ENCODE measurements around the gene CD247.

The CD247 gene

DNA sequence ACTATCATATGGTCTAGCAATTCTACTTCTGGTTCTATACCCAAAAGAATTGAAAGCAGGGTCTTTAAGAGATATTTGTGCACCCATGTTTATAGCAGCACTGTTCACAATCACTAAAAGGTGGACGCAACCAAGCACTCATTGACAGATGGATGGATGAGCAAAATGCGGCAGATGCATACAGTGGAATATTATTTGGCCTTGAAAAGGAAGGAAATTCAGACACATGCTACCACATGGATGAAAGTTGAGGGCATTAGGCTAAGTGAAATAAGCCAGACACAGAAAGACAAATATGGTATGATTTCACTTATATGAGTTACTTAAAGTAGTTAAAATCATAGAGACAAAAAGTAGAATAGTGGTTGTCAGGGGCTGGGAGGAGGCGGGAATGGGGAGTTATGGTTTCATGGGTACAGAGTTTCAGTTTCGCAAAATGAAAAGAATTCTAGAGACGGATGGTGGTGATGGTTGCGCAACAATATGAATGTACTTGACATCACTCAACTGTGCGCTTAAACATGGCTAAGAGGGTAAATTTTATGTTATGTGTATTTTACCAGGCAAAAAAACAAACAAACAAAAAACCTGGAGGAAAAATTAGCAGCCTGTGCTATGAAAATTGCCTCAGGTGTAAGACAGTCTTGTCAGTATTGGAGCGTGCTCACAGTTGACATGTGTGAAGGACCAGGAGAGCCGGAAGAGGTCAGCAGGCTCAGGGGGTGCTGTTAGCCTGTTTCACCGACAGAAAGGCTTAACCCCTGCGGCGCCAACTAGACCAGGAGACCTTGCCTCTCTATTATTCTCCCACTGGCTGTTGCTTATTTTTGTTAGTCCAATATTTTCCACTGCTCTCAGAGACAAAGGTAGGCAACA, 26.5 kb downstream of the CD247 start:
- peak overlapping the region; percentile 97 for H3K27ac Mint-ChIP-seq
- H3K27me3 Mint-ChIP-seq: no peaks in the 10 kb centered on the region
- H3K9me3 Mint-ChIP-seq (ENCODE audit: low read depth): no peaks in the 10 kb centered on the region
- peaks cover 92% of the 10 kb centered on the region for H3K4me1 Mint-ChIP-seq (ENCODE audit: low read depth)
- peak overlapping the region; percentile 80 for H3K4me3 Mint-ChIP-seq
- H3K36me3 Mint-ChIP-seq: peaks cover 19% of the 10 kb centered on the region

DNA sequence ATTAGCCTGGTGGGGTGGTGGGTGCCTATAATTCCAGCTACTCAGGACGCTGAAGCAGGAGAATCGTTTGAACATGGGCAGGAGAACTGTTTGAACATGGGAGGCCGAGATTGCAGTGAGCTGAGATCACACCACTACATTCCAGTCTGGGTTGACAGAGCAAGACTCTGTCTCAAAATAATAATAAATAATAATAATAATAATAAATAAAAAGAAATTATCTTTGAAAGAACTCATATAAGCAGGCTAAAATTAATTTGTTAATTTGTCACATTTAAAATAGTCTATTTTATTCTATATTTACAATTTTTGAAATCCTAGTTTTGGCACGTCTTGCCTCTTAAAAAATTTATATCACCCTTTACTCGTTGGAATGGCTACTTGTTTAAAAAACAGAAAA, 27.6 kb downstream of the CD247 start:
- Mint-ChIP-seq H3K9me3 (ENCODE audit: low read depth) (no peaks in the 10 kb centered on the region), H3K27ac (peak overlapping the region; percentile 97), H3K4me3 (peak overlapping the region; percentile 79), H3K27me3 (no peaks in the 10 kb centered on the region), H3K4me1 (ENCODE audit: low read depth) (peaks cover 92% of the 10 kb centered on the region), H3K36me3 (peaks cover 17% of the 10 kb centered on the region)

DNA sequence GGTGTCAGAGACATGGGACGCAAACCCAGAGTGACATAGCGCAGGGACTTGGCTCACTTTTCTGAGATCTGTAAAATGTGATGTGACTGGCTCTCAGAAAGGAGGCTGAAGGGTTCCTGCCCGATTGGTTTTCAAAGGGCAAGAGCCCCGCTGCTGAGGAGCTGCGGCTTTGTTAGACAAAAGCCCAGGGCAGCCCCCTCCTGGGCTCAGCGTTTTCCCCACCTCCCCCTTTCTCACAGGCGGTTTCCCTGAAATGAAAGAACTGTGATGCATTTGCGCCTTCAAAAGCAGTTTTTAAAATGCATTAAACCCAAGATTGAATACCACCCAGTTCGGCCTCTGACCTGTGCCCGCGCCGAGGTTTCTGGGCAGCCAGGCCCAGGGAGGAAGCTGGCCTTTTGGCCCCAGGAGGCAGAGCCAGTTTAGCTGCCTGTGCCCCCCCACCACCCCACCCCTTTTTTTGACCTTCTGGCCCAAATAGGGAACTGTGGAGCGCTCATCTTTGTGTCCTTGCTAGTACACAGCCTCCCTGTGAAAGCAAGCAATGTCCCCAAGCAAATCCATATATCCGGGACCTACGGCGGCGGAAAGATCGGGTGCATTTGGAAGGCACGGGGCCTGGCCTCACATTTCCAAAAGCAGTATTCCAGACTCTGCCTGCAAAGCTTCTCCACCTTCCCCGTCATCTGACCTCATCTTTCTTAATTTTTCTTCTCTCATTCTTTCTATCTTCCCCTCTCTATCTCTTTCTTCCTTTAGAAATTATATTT, 28.6 kb downstream of the CD247 start:
- peaks cover 11% of the 10 kb centered on the region for H3K36me3 Mint-ChIP-seq
- H3K9me3 Mint-ChIP-seq (ENCODE audit: low read depth): no peaks in the 10 kb centered on the region
- H3K4me3 Mint-ChIP-seq: peak overlapping the region; percentile 79
- H3K27ac Mint-ChIP-seq: peak overlapping the region; percentile 95
- H3K27me3 Mint-ChIP-seq: no peaks in the 10 kb centered on the region
- peaks cover 92% of the 10 kb centered on the region for H3K4me1 Mint-ChIP-seq (ENCODE audit: low read depth)

DNA sequence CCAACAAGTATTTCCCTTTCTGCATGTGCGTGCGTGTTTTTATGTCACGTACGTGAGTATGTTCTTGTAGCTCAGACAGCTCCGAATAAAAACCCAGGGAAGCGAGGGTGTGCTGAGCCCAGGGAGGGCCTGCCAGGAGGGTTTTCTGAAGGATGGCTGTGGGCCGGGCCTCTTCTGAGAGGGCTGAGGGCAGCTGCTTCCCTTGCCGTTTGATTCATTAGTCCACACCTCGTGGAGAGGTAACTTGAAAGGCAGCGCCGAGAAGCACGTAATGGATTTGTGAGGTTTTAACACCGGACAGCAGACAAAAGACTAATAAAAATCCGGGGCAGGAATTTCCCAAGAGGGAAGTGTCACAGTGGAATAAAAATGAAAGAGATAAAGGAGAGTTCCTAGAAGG, 29.5 kb downstream of the CD247 start:
- Mint-ChIP-seq H3K4me1 (ENCODE audit: low read depth) (peaks cover 91% of the 10 kb centered on the region), H3K27me3 (no peaks in the 10 kb centered on the region), H3K4me3 (peak overlapping the region; percentile 82), H3K36me3 (peaks cover 11% of the 10 kb centered on the region), H3K27ac (peak overlapping the region; percentile 94), H3K9me3 (ENCODE audit: low read depth) (no peaks in the 10 kb centered on the region)

DNA sequence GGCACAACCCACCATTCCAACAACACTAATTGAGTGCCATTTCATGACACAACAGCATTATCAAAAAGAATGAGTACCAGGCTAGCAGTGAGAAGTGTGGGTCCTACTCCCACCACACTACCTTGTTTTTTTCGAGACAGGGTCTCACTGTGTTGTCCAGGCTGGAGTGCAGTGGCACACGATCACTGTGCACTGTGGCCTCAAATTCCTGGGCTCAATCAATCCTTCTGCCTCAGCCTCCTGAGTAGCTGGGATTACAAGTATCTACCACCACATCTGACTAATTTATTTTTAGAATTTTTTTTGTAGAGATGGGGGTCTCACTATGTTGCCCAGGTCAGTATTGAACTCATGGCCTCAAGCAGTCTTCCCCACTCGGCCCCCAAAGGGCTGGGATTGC, 30.7 kb downstream of the CD247 start:
- H3K4me1 Mint-ChIP-seq (ENCODE audit: low read depth): peaks cover 92% of the 10 kb centered on the region

DNA sequence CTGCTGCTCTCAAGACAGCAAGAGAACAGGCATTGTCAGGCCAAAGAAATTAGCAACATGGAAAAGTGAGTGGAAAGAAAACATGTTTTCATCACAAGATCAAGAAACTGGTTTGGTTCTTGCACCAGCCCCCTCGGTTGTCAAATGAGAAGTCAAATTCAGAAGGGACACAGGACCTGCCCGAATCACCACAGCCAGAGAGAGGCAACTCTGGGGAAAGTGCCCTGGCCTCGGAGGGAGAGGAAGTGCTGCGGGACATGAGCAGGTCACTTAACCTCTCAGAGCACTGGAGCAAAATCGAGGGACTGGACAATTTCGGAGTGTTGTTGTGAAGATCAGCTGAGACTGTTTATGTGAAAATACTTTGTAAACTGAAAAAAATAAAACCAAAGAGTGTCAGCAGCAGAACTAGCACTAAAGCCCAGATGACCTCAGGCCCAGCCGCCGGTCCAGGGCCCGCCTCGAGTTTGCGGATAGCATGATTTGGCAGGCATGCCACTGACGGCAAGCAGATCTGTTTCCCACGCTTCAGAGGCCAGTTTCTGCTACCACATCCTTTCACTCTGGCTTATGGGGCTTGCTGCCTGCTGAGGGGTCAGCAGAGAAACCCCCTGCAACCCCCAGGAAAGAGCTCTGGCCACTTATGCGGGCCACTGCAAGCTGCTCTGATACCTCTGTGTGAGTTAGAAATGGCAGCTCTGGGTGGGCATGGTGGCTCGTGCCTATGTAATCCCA, 32.1 kb downstream of the CD247 start:
- H3K4me3 Mint-ChIP-seq: peak overlapping the region; percentile 72
- no peaks in the 10 kb centered on the region for H3K9me3 Mint-ChIP-seq (ENCODE audit: low read depth)
- peaks cover 12% of the 10 kb centered on the region for H3K36me3 Mint-ChIP-seq
- peak overlapping the region; percentile 96 for H3K27ac Mint-ChIP-seq
- no peaks in the 10 kb centered on the region for H3K27me3 Mint-ChIP-seq
- peaks cover 92% of the 10 kb centered on the region for H3K4me1 Mint-ChIP-seq (ENCODE audit: low read depth)

More for the DNA sequence above, 30.7 kb downstream of the CD247 start:
- Mint-ChIP-seq H3K27me3 (no peaks in the 10 kb centered on the region), H3K36me3 (peaks cover 12% of the 10 kb centered on the region), H3K27ac (peak overlapping the region; percentile 94), H3K9me3 (ENCODE audit: low read depth) (no peaks in the 10 kb centered on the region), H3K4me3 (peak overlapping the region; percentile 82)

DNA sequence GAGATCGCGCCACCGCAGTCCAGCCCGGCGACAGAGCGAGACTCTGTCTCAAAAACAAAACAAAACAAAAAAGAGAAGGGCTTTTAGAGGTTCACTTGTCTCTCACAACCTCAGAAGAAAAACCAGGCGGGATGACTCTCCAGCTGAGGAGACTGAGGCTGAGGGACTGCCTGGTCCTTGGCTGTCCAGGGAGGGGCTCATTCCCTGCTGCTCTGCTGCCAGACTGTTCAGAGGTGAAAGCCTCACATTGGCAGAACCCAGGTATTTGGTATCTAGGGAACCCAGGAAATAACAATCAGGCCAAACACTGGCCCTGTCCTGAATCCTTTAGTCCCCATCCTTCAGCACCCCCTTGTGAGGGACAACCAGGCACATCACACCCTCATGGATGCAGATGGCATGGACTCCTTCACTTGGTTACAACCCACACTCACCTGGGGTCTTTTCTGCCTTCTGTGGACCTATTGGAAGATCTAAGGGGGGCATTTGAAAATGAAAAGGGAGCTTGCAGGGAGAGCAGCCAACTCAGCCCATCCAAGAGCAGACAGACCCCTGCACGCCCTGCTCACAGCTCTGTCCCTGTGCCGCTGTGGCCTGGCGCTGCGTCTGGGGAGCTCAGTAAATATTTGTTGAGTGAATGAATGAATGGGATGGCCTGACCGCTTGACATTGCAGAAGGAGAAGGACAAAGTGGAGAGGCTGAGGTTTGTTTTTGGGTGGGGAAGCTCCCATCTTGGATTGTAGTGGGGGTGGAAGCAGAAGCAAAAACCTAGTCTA, 33.4 kb downstream of the CD247 start:
- Mint-ChIP-seq H3K27me3 (no peaks in the 10 kb centered on the region), H3K4me1 (ENCODE audit: low read depth) (peaks cover 93% of the 10 kb centered on the region), H3K9me3 (ENCODE audit: low read depth) (no peaks in the 10 kb centered on the region), H3K27ac (peak overlapping the region; percentile 96), H3K4me3 (peak overlapping the region; percentile 72), H3K36me3 (peaks cover 13% of the 10 kb centered on the region)

DNA sequence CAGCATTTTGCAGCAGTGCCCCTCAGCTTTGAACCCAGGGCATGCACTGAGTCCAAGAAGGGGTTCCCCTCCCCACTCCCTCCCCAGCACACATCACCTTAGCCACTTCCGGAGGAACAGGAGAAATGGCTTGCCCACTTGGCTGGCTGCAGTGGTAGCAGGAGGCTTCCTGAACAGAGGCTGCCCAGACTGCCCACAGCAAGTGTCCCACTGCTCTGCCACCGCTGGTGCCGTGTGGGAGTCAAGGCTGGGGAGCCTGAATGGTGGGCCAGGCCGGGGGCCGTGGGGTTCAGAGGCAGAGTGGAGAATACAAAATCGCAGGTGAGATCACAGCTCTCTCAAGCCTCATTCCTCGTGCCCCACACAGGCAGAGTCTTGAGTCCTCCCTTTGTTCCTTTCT, 34.5 kb downstream of the CD247 start:
- Mint-ChIP-seq H3K27me3 (no peaks in the 10 kb centered on the region), H3K27ac (peak overlapping the region; percentile 96), H3K36me3 (peaks cover 17% of the 10 kb centered on the region), H3K4me3 (peak overlapping the region; percentile 66), H3K9me3 (ENCODE audit: low read depth) (no peaks in the 10 kb centered on the region), H3K4me1 (ENCODE audit: low read depth) (peaks cover 94% of the 10 kb centered on the region)

DNA sequence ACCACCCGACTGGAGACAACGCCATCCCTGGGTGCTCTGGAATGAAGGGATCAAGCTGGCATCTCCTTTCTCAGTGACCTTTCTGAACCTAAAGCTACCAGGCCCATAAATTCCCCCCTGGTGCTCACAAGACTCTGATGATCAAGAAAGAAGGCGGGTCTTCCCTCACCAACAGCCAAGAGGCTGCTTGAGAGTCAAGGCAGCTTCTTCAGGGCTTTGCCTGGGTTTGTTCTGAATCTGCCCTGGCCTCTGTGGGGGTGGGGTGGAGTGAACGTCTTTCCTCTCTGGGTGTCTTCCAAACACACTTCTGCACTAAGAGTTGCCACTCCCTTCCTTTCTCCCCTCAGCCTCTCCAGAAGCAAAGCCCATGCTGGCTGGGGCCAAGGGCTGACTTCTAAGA, 36.1 kb downstream of the CD247 start:
- peaks cover 94% of the 10 kb centered on the region for H3K4me1 Mint-ChIP-seq (ENCODE audit: low read depth)

DNA sequence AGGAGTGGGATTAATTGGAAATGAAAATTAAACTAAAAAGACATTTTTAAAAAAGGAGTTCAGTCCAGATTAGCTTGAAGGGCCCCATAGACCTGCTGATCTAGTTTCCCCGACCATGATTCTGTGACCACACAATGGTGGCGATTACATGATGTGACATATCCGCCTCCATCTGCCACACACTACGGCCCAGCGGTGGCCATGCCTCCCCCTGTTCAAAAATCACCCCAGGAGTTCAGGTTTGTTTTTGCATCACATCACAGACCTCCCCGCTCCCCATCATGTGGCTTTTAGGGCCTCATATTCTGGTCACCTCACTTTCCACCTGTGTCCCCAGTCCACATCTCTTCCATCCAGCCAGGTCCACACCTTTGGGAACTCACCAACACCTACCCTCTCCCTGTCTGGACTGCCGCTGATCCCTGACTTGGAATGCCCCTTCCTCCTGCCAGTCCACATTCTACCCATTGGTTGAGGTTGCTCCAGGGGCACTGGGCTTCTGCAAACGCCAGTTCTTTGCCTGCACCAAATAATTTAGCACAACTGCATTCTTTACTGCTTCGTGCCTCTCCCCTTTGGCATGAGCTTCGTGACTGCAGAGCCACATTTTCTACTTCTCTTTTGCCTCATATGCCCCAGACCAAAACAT, 38.9 kb downstream of the CD247 start:
- H3K27me3 Mint-ChIP-seq: no peaks in the 10 kb centered on the region
- H3K4me3 Mint-ChIP-seq: peak overlapping the region; percentile 45
- H3K27ac Mint-ChIP-seq: peak overlapping the region; percentile 85
- peaks cover 21% of the 10 kb centered on the region for H3K36me3 Mint-ChIP-seq
- H3K9me3 Mint-ChIP-seq (ENCODE audit: low read depth): no peaks in the 10 kb centered on the region
- peaks cover 90% of the 10 kb centered on the region for H3K4me1 Mint-ChIP-seq (ENCODE audit: low read depth)

More for the DNA sequence above, 36.1 kb downstream of the CD247 start:
- Mint-ChIP-seq H3K9me3 (ENCODE audit: low read depth) (no peaks in the 10 kb centered on the region), H3K36me3 (peaks cover 20% of the 10 kb centered on the region), H3K27me3 (no peaks in the 10 kb centered on the region), H3K27ac (peak overlapping the region; percentile 96), H3K4me3 (peak overlapping the region; percentile 67)

DNA sequence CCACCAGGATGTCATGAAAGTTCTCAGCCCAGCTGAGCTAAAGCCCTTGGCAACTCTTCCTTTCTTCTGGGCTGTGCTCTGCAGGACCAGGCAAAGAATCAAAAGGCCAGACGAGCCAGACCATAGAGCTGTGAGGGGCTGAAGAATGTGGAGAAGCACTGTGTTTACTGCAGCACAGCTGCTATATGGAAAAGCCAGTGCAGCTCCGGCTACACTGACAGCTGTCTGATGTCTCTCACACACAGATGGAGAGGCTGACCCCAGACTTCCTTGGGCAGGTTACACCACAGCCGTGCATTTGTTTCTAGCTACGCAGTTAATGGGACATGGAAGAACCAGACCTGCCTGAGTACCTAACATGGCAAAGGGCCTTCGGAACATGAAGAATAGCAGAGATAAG, 40.3 kb downstream of the CD247 start:
- no peaks in the 10 kb centered on the region for H3K9me3 Mint-ChIP-seq (ENCODE audit: low read depth)
- H3K27ac Mint-ChIP-seq: peak overlapping the region; percentile 77
- H3K36me3 Mint-ChIP-seq: peaks cover 18% of the 10 kb centered on the region
- peak overlapping the region; percentile 6 for H3K4me3 Mint-ChIP-seq
- H3K4me1 Mint-ChIP-seq (ENCODE audit: low read depth): peaks cover 90% of the 10 kb centered on the region
- H3K27me3 Mint-ChIP-seq: no peaks in the 10 kb centered on the region

DNA sequence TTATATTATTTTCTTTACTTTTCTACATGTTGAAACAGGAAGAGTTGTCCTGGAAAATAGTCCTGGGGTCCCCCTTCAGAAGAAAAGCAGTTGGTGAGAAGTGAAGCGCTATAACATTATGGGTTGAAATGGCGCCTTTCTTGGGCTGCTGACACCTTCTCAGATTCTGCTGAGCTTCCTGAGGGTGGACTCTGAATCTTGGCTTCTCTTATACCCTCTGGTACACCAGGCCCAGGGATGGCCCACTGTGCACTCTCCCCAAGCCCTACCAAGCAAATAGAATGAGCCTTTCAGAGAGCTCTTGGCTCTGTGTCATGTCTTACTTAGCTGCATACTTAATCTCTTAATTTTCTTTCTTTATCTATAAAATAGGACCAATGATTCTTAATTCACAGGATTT, 42.3 kb downstream of the CD247 start:
- H3K27ac Mint-ChIP-seq: peak overlapping the region; percentile 68
- H3K36me3 Mint-ChIP-seq: peaks cover 18% of the 10 kb centered on the region
- H3K4me3 Mint-ChIP-seq: no peak overlapping the region
- no peaks in the 10 kb centered on the region for H3K9me3 Mint-ChIP-seq (ENCODE audit: low read depth)
- H3K4me1 Mint-ChIP-seq (ENCODE audit: low read depth): peaks cover 90% of the 10 kb centered on the region
- no peaks in the 10 kb centered on the region for H3K27me3 Mint-ChIP-seq

DNA sequence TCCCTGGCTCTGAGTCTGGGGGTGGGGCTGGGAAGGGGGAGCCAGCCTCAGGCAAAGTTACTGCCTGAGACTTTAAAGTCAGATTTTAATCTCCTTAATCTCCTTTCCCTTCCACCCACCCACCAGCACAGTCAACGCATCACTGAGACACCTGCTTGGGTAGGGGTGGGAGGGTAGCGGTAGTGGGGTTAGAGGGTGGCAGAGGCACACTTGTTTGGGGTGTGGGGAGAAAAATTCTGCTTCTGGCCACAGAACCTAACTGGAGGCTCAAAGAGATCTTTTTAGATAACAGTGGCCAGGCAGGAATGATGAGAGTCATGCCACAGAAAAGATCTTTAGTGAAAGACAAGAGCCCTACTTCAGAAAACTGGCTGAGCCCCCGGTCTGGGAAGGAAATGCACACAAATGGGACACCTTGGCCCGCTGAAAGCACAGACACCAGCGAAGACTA, 44.1 kb downstream of the CD247 start:
- H3K27ac Mint-ChIP-seq: peak overlapping the region; percentile 81
- H3K27me3 Mint-ChIP-seq: no peaks in the 10 kb centered on the region
- H3K4me3 Mint-ChIP-seq: peak overlapping the region; percentile 80
- H3K9me3 Mint-ChIP-seq (ENCODE audit: low read depth): no peaks in the 10 kb centered on the region
- peaks cover 13% of the 10 kb centered on the region for H3K36me3 Mint-ChIP-seq
- peaks cover 83% of the 10 kb centered on the region for H3K4me1 Mint-ChIP-seq (ENCODE audit: low read depth)

DNA sequence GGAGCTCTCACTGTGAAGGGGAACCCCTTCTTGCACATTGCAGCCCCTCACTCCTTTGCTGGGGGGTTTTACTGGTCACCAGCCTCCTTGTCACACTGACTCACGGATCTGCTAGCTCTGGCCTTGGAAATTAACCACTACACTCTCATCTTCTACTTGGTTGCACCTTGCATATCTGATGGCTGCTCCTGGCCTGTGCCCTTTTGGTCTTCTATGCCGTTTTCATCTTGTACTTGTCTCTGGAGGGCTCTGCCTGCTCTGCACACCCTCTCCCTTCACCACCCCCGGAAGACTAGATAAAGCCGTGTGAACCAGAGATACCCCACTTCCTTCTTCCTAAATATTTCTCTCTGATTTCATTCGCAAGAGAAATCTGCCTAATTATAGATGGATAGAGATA, 44.6 kb downstream of the CD247 start:
- Mint-ChIP-seq H3K27ac (peak overlapping the region; percentile 81), H3K27me3 (no peaks in the 10 kb centered on the region), H3K4me3 (peak overlapping the region; percentile 80), H3K9me3 (ENCODE audit: low read depth) (no peaks in the 10 kb centered on the region), H3K4me1 (ENCODE audit: low read depth) (peaks cover 84% of the 10 kb centered on the region), H3K36me3 (peaks cover 13% of the 10 kb centered on the region)

All from activated naive CD8-positive, alpha-beta T cell (primary cell).